Measurements from ENCODE around the gene SSU72. TPM values are rescaled to one million over a fixed set of nuclear protein-coding genes. Genes with fewer than 3 reads are reported as not detected.
"Not testable (repeated sequence)": the region's sequence is repeated elsewhere in the genome, so short reads cannot be mapped to it uniquely, and the experiment has no call there.

Gene SSU72
- total RNA-seq, 4 donors from 2014 or later: 96.4 to 163 (median 123) TPM

GRCh38 chr1:1534401-1535154 lies 40.1 kb downstream of the SSU72 start:
- TF ChIP-seq, protein P1, sequence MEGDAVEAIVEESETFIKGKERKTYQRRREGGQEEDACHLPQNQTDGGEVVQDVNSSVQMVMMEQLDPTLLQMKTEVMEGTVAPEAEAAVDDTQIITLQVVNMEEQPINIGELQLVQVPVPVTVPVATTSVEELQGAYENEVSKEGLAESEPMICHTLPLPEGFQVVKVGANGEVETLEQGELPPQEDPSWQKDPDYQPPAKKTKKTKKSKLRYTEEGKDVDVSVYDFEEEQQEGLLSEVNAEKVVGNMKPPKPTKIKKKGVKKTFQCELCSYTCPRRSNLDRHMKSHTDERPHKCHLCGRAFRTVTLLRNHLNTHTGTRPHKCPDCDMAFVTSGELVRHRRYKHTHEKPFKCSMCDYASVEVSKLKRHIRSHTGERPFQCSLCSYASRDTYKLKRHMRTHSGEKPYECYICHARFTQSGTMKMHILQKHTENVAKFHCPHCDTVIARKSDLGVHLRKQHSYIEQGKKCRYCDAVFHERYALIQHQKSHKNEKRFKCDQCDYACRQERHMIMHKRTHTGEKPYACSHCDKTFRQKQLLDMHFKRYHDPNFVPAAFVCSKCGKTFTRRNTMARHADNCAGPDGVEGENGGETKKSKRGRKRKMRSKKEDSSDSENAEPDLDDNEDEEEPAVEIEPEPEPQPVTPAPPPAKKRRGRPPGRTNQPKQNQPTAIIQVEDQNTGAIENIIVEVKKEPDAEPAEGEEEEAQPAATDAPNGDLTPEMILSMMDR (IDR thresholded peaks at IDR 0.05): no peak
- TF ChIP-seq POLR2A (IDR thresholded peaks at IDR 0.05): no peak
- no peak for DNase-seq (ENCODE audit: low spot score in 2 of 2)
- WGBS, 2 donors: 89 to 95% methylated on average over 17 to 22 of the region's 31 CpGs

DNA sequence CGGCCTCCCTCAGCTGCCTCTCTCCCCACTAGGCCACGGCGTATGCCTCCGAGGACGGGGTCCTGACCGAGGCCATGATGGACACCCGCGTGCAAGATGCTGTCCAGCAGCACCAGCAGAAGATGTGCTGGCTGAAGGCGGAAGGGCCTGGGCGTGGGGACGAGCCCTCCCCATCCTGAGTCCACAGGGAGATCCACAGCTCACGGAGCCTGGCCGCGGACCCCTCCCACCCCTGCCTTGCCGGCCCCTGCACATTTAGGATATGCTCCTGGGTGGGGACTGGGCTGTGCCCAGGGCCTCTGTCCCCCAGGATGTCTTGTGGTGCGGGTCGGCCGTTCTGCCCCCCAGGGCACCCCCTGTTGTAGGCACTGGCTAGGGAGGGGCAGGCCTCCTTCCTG lies 40.8 kb downstream of the SSU72 start:
- H3K4me3 ChIP-seq (ENCODE audit: low read depth, poor library complexity, severe bottlenecking); DNase-seq (ENCODE audit: low spot score in 2 of 2); intact Hi-C loops (cut with DNase I; ENCODE audit: low total_unique reads): not testable (repeated sequence)
- 90 to 93% methylated on average over 6 to 9 of the region's 18 CpGs for WGBS, 2 donors

More at GRCh38 chr1:1534401-1535154, 40.1 kb downstream of the SSU72 start:
- intact Hi-C loops (cut with DNase I; ENCODE audit: low total_unique reads): no loop called here
- H3K4me3 ChIP-seq (ENCODE audit: low read depth, poor library complexity, severe bottlenecking): no peak overlapping the region

GRCh38 chr1:1533176-1533893 lies 41.3 kb downstream of the SSU72 start:
- WGBS, 2 donors: 81 to 84% methylated on average over 7 to 13 of the region's 22 CpGs
- DNase-seq (ENCODE audit: low spot score in 2 of 2); intact Hi-C loops (cut with DNase I; ENCODE audit: low total_unique reads); H3K4me3 ChIP-seq (ENCODE audit: low read depth, poor library complexity, severe bottlenecking): not testable (repeated sequence)

DNA sequence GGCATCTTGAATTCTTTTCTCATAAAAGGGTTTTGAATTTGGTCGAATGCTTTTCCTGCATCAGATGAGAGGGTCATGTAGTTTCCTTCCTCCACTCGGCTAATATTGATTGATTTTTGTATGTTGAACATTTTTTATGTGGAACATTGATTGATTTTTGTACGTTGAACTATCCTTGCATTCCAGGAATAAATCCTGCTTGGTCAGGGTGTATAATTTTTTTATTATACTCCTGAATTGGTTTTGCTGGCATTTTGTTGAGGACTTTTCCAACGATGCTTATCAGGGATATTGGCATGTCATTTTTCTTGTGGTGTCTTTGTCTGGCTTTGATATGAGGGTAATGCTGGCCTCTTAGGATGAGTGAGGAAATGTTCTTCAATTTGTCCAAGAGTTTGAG lies 42.7 kb downstream of the SSU72 start:
- intact Hi-C loops (cut with DNase I; ENCODE audit: low total_unique reads): no loop called here
- WGBS, 2 donors: 94 to 95% methylated on average over 4 of the region's 4 CpGs
- no peak overlapping the region for H3K4me3 ChIP-seq (ENCODE audit: low read depth, poor library complexity, severe bottlenecking)
- TF ChIP-seq, protein P1 (IDR thresholded peaks at IDR 0.05): no peak
- TF ChIP-seq POLR2A (IDR thresholded peaks at IDR 0.05): no peak
- no peak for DNase-seq (ENCODE audit: low spot score in 2 of 2)

- 97 to 98% methylated on average over 8 of the region's 8 CpGs for WGBS, 2 donors
- intact Hi-C loops (cut with DNase I; ENCODE audit: low total_unique reads): no loop called here
- no peak for DNase-seq (ENCODE audit: low spot score in 2 of 2)
- TF ChIP-seq POLR2A (IDR thresholded peaks at IDR 0.05): no peak
- no peak overlapping the region for H3K4me3 ChIP-seq (ENCODE audit: low read depth, poor library complexity, severe bottlenecking)
Measured at GRCh38 chr1:1529936-1530335, 44.7 kb downstream of the SSU72 start.

- intact Hi-C loops (cut with DNase I; ENCODE audit: low total_unique reads): no loop called here
- TF ChIP-seq, protein P1 (IDR thresholded peaks at IDR 0.05): no peak
- no peak for TF ChIP-seq POLR2A (IDR thresholded peaks at IDR 0.05)
- H3K4me3 ChIP-seq (ENCODE audit: low read depth, poor library complexity, severe bottlenecking): no peak overlapping the region
- WGBS, 2 donors: 94 to 98% methylated on average over 2 to 11 of the region's 18 CpGs
- DNase-seq (ENCODE audit: low spot score in 2 of 2): no peak
Measured at GRCh38 chr1:1529321-1529720, 45.3 kb downstream of the SSU72 start.
